Liver (tissue), 3 donors: ENCODE data around the gene PLXNA3.

Experiments used
- EGR1 ChIP-seq, 2 donors: IDR thresholded peaks; 2 replicates each; pipeline ENCODE4 v1.6.1; 2016 to 2018; ENCODE audit warnings: antibody characterized with exemption in 2 of 2, low read depth in 2 of 2
- FOXA2 ChIP-seq: IDR thresholded peaks from 2 replicates; pipeline ENCODE4 v1.6.1; 2016; ENCODE audit warnings: antibody characterized with exemption
- GABPA ChIP-seq, 2 donors: IDR thresholded peaks in 1 of 2; conservative IDR thresholded peaks in 1 of 2; 2 replicates each; pipeline ENCODE4 v1.6.1; 2016; ENCODE audit warnings: antibody characterized with exemption in 2 of 2, mild to moderate bottlenecking in 1 of 2, moderate library complexity in 1 of 2
- JUND ChIP-seq, 2 donors: IDR thresholded peaks; 2 replicates each; pipeline ENCODE4 v1.6.1; 2016; ENCODE audit warnings: antibody characterized with exemption in 2 of 2
- MAX ChIP-seq: IDR thresholded peaks from 2 replicates; pipeline ENCODE4 v1.6.1; 2016; ENCODE audit warnings: antibody characterized with exemption
- RAD21 ChIP-seq, 2 donors: IDR thresholded peaks; 2 replicates each; pipeline ENCODE4 v1.6.1; 2016; ENCODE audit warnings: antibody characterized with exemption in 2 of 2, mild to moderate bottlenecking in 2 of 2
- RXRA ChIP-seq, 2 donors: IDR thresholded peaks; 2 replicates each; pipeline ENCODE4 v1.6.1; 2017 to 2018; ENCODE audit warnings: antibody characterized with exemption in 2 of 2, mild to moderate bottlenecking in 1 of 2
- SP1 ChIP-seq: IDR thresholded peaks from 2 replicates; pipeline ENCODE4 v1.6.1; 2018; ENCODE audit warnings: antibody characterized with exemption, mild to moderate bottlenecking
- YY1 ChIP-seq: IDR thresholded peaks from 2 replicates; pipeline ENCODE4 v1.6.1; 2016; ENCODE audit warnings: antibody characterized with exemption, mild to moderate bottlenecking
- TF ChIP-seq, protein P1 (sequence below): fragments of 150-350 bp; IDR thresholded peaks from 2 replicates; pipeline ENCODE4 v1.5.1; 2017; ENCODE audit warnings: improper control_type of control experiment, low read depth, low read length; ENCODE audit not compliant: missing input control
- TF ChIP-seq, protein P2 (sequence below): IDR thresholded peaks from 2 replicates; pipeline ENCODE4 v1.6.1; 2016; ENCODE audit warnings: antibody characterized with exemption
- TF ChIP-seq, protein P3 (sequence below): IDR thresholded peaks from 2 replicates; pipeline ENCODE4 v1.6.1; 2016; ENCODE audit warnings: antibody characterized with exemption, mild to moderate bottlenecking
- TF ChIP-seq, protein P4 (sequence below): IDR thresholded peaks from 2 replicates; pipeline ENCODE4 v1.6.1; 2016; ENCODE audit warnings: antibody characterized with exemption
- donor health status: healthy.
- donor health status: healthy.

DNA sequence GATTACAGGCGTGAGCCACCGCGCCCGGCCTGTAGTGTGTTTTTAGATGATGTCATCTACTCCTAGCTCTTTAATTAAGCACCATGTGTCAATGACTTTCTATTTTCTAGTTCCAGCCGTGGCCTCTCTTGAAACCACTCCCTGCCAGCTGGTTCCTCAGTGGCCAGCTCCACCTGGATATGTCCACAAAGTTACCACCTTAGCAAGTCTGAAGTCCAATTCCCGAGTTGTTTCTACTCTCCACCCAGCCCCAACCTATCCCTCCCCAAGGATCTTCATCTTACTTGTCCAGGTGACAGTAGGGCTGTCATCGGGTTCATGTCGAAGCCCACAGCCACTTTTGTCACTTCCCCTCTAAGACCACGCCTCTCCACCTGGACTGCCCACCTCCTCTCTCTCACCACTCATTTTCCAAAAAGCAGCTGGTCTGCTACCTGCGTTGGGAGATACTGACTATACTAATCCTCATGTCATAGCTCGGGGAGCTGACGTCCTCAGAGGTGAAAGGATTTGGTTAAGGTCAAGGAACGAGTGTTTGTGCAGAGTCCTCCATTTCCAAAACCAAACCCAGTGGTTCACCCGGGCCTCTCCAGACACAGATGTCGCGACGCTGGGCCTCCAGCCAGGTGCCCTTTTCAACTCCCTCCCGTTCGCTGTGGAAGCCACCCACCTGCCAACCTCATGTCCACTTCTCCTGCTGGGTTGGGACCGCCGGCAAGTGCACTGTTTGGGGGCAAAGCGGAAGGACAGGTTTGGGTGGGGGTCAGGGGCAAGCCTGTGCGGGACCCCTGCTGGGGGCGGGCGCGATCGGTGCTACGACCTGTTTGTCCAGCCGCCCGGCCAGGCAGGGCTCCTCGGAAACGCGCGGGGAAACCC lies 57.2 kb downstream of the PLXNA3 start:
- TF ChIP-seq, protein P1, sequence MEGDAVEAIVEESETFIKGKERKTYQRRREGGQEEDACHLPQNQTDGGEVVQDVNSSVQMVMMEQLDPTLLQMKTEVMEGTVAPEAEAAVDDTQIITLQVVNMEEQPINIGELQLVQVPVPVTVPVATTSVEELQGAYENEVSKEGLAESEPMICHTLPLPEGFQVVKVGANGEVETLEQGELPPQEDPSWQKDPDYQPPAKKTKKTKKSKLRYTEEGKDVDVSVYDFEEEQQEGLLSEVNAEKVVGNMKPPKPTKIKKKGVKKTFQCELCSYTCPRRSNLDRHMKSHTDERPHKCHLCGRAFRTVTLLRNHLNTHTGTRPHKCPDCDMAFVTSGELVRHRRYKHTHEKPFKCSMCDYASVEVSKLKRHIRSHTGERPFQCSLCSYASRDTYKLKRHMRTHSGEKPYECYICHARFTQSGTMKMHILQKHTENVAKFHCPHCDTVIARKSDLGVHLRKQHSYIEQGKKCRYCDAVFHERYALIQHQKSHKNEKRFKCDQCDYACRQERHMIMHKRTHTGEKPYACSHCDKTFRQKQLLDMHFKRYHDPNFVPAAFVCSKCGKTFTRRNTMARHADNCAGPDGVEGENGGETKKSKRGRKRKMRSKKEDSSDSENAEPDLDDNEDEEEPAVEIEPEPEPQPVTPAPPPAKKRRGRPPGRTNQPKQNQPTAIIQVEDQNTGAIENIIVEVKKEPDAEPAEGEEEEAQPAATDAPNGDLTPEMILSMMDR = no peak
- TF ChIP-seq MAX (no peak), JUND (IDR thresholded peaks at IDR 0.05) (no peak), RXRA (IDR thresholded peaks at IDR 0.05) (no peak), RAD21 (IDR thresholded peaks at IDR 0.05) (no peak), GABPA (IDR thresholded peaks at IDR 0.05 in 1 of 2, conservative IDR thresholded peaks at IDR 0.05 in 1 of 2) (no peak), FOXA2 (no peak), SP1 (no peak), YY1 (no peak), EGR1 (IDR thresholded peaks at IDR 0.05; ENCODE audit: low read depth in 2 of 2) (no peak)
- TF ChIP-seq, protein P2, sequence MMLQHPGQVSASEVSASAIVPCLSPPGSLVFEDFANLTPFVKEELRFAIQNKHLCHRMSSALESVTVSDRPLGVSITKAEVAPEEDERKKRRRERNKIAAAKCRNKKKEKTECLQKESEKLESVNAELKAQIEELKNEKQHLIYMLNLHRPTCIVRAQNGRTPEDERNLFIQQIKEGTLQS = no peak
- TF ChIP-seq, protein P3, sequence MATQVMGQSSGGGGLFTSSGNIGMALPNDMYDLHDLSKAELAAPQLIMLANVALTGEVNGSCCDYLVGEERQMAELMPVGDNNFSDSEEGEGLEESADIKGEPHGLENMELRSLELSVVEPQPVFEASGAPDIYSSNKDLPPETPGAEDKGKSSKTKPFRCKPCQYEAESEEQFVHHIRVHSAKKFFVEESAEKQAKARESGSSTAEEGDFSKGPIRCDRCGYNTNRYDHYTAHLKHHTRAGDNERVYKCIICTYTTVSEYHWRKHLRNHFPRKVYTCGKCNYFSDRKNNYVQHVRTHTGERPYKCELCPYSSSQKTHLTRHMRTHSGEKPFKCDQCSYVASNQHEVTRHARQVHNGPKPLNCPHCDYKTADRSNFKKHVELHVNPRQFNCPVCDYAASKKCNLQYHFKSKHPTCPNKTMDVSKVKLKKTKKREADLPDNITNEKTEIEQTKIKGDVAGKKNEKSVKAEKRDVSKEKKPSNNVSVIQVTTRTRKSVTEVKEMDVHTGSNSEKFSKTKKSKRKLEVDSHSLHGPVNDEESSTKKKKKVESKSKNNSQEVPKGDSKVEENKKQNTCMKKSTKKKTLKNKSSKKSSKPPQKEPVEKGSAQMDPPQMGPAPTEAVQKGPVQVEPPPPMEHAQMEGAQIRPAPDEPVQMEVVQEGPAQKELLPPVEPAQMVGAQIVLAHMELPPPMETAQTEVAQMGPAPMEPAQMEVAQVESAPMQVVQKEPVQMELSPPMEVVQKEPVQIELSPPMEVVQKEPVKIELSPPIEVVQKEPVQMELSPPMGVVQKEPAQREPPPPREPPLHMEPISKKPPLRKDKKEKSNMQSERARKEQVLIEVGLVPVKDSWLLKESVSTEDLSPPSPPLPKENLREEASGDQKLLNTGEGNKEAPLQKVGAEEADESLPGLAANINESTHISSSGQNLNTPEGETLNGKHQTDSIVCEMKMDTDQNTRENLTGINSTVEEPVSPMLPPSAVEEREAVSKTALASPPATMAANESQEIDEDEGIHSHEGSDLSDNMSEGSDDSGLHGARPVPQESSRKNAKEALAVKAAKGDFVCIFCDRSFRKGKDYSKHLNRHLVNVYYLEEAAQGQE = no peak
- TF ChIP-seq, protein P4, sequence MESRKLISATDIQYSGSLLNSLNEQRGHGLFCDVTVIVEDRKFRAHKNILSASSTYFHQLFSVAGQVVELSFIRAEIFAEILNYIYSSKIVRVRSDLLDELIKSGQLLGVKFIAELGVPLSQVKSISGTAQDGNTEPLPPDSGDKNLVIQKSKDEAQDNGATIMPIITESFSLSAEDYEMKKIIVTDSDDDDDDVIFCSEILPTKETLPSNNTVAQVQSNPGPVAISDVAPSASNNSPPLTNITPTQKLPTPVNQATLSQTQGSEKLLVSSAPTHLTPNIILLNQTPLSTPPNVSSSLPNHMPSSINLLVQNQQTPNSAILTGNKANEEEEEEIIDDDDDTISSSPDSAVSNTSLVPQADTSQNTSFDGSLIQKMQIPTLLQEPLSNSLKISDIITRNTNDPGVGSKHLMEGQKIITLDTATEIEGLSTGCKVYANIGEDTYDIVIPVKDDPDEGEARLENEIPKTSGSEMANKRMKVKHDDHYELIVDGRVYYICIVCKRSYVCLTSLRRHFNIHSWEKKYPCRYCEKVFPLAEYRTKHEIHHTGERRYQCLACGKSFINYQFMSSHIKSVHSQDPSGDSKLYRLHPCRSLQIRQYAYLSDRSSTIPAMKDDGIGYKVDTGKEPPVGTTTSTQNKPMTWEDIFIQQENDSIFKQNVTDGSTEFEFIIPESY = no peak
